22Rv1 (cell line): ENCODE results near the gene FAS.

Experiments
- CTCF ChIP-seq: fragments of 450-650 bp; IDR thresholded peaks from 2 replicates; pipeline ENCODE4 v1.5.1; 2017; ENCODE audit warnings: mild to moderate bottlenecking
- ZFX ChIP-seq: fragments of 450-650 bp; IDR thresholded peaks from 2 replicates; pipeline ENCODE4 v1.6.1; 2017; ENCODE audit warnings: antibody characterized with exemption, borderline replicate concordance

- no peak for TF ChIP-seq CTCF
- no peak for TF ChIP-seq ZFX
Measured at GRCh38 chr10:88979153-88979562, 11.4 kb upstream of the FAS start.
